OCI-LY7 (cell line): Measurements from ENCODE around the gene SBNO1. TPM values are rescaled to one million over a fixed set of nuclear protein-coding genes. Genes with fewer than 3 reads are reported as not detected.

Experiments used
- BruUV-seq: library from RNA; stranded (reverse); fragments of 400-500 nt; replicated peaks from 2 replicates; lab custom pipeline; 2021; lab: Mats Ljungman, UMichigan
- CTCF ChIA-PET: fragments of 300-600 bp; sonication (Branson Sonifier 250); formaldehyde crosslinking; loops from one replicate; lab custom pipeline; 2022; ENCODE audit warnings: antibody characterized with exemption; ENCODE audit not compliant: unreplicated experiment; lab: Charles Lee
- POLR2A ChIA-PET: fragments of 300-600 bp; sonication (Branson Sonifier 250); formaldehyde crosslinking; loops from one replicate; lab custom pipeline; 2022; ENCODE audit warnings: antibody characterized with exemption; lab: Charles Lee
- DNase-seq: peaks from one replicate; pipeline ENCODE4 v3.0.0-alpha.2; 2015; ENCODE audit warnings: low spot score
- H2AFZ ChIP-seq: fragments of 200-600 bp; sonication (generic), shearing (Covaris generic); 2 replicates; pipeline ENCODE4 v1.6.1; 2014; ENCODE audit warnings: mild to moderate bottlenecking, antibody characterized with exemption, low read length, moderate library complexity
- H3K27ac ChIP-seq: fragments of 200-600 bp; sonication (generic); 2 replicates; pipeline ENCODE4 v1.5.1; 2014; ENCODE audit warnings: mixed run types, low read depth, mild to moderate bottlenecking, moderate library complexity, low read length, inconsistent platforms; ENCODE audit not compliant: poor library complexity, severe bottlenecking
- H3K36me3 ChIP-seq: fragments of 200-600 bp; sonication (generic); 2 replicates; pipeline ENCODE4 v1.6.1; 2014; ENCODE audit warnings: mild to moderate bottlenecking, antibody characterized with exemption, low read length, moderate library complexity, mixed read lengths; ENCODE audit not compliant: insufficient read depth
- H3K4me1 ChIP-seq: fragments of 200-600 bp; sonication (generic); 2 replicates; pipeline ENCODE4 v1.5.1; 2014; ENCODE audit warnings: mild to moderate bottlenecking, low read length; ENCODE audit not compliant: insufficient read depth, poor library complexity, severe bottlenecking
- H3K4me2 ChIP-seq: fragments of 200-600 bp; sonication (generic); 2 replicates; pipeline ENCODE4 v1.6.1; 2014; ENCODE audit warnings: mild to moderate bottlenecking, low read length
- H3K4me3 ChIP-seq: fragments of 200-600 bp; sonication (generic); 2 replicates; pipeline ENCODE4 v1.5.1; 2014; ENCODE audit warnings: mild to moderate bottlenecking, low read depth, low read length; ENCODE audit not compliant: poor library complexity, severe bottlenecking
- H3K79me2 ChIP-seq: fragments of 200-600 bp; sonication (generic); 2 replicates; pipeline ENCODE4 v1.6.1; 2016; ENCODE audit warnings: low read depth, mild to moderate bottlenecking, low read length, moderate library complexity, mixed read lengths; ENCODE audit not compliant: insufficient read depth
- H3K9me2 ChIP-seq: fragments of 200-600 bp; sonication (generic); 2 replicates; pipeline ENCODE4 v1.6.1; 2016; ENCODE audit warnings: mild to moderate bottlenecking, low read length, mixed read lengths; ENCODE audit not compliant: insufficient read depth
- H3K9me3 ChIP-seq: fragments of 200-600 bp; sonication (generic); 2 replicates; pipeline ENCODE4 v1.6.1; 2014; ENCODE audit warnings: mild to moderate bottlenecking, mixed run types, low read length, mixed read lengths
- H4K20me1 ChIP-seq: fragments of 200-600 bp; sonication (generic); 2 replicates; pipeline ENCODE4 v1.6.1; 2014; ENCODE audit warnings: mild to moderate bottlenecking, antibody characterized with exemption, low read length, moderate library complexity, mixed read lengths; ENCODE audit not compliant: insufficient read depth
- CTCF ChIP-seq: fragments of 200-600 bp; sonication (generic); conservative IDR thresholded peaks from 2 replicates; pipeline ENCODE4 v1.5.1; 2014; ENCODE audit warnings: mild to moderate bottlenecking, antibody characterized with exemption, low read length, moderate library complexity, mixed read lengths
- EZH2phosphoT487 ChIP-seq: fragments of 200-600 bp; sonication (generic); IDR thresholded peaks from 2 replicates; pipeline ENCODE4 v1.6.1; 2018; ENCODE audit warnings: low read depth, borderline replicate concordance, mild to moderate bottlenecking, mixed run types, antibody characterized with exemption, low read length, moderate library complexity, mixed read lengths
- intact Hi-C: fragments of 100-400 bp; cut with micrococcal nuclease; formaldehyde crosslinking; loops from one replicate; pipeline ENCODE4 v1.10.0; 2022; ENCODE audit not compliant: unreplicated experiment
- total RNA-seq, 2 experiments: library from RNA; depleted of rRNA in 1 of 2; stranded (reverse); fragments of >200 nt in 1 of 2; shearing (Covaris generic) in 1 of 2; gene quantifications; 2 replicates each; pipeline ENCODE4 v1.2.3, GENCODE V29; 2014 to 2022

Gene SBNO1
- total RNA-seq, 2 experiments from 2014 or later = 23.7 to 57.3 TPM

GRCh38 chr12:123288751-123289346, 75.8 kb downstream of the SBNO1 start:
- CTCF ChIA-PET = no interaction called here

GRCh38 chr12:123286652-123287373, 77.8 kb downstream of the SBNO1 start:
- CTCF ChIA-PET = no interaction called here
- intact Hi-C loops = no loop called here
- Histone ChIP-seq H3K36me3 (peaks cover 25% of the 10 kb centered on the region), H3K4me2 (no peak overlapping the region), H3K9me2 (no peaks in the 10 kb centered on the region), H4K20me1 (no peaks in the 10 kb centered on the region), H3K9me3 (no peaks in the 10 kb centered on the region), H3K4me3 (no peak overlapping the region), H3K4me1 (no peaks in the 10 kb centered on the region), H3K27ac (no peak overlapping the region), H2AFZ (no peak overlapping the region), H3K79me2 (no peaks in the 10 kb centered on the region)
- no peak for TF ChIP-seq EZH2phosphoT487
- TF ChIP-seq CTCF = no peak
- POLR2A ChIA-PET = interaction anchor here (1.3 kb wide), 1 partner anchor 15 kb away, joined by 7 read pairs; no protein-coding TSS in a partner anchor
- BruUV-seq = no TSS peak
- DNase-seq = no peak

More at GRCh38 chr12:123288751-123289346, 75.8 kb downstream of the SBNO1 start:
- intact Hi-C loops = no loop called here
- Histone ChIP-seq H3K4me1 (no peaks in the 10 kb centered on the region), H3K36me3 (peaks cover 46% of the 10 kb centered on the region), H2AFZ (no peak overlapping the region), H3K9me3 (no peaks in the 10 kb centered on the region), H3K4me3 (no peak overlapping the region), H3K79me2 (no peaks in the 10 kb centered on the region), H4K20me1 (no peaks in the 10 kb centered on the region), H3K4me2 (no peak overlapping the region), H3K27ac (no peak overlapping the region), H3K9me2 (no peaks in the 10 kb centered on the region)
- no TSS peak for BruUV-seq
- TF ChIP-seq CTCF = no peak
- no peak for TF ChIP-seq EZH2phosphoT487
- no peak for DNase-seq
- POLR2A ChIA-PET = no interaction called here

GRCh38 chr12:123284669-123285068, 80.0 kb downstream of the SBNO1 start:
- Histone ChIP-seq H3K36me3 (peaks cover 7% of the 10 kb centered on the region; the same call in 1 of the 2 replicates), H3K4me2 (no peak overlapping the region), H3K27ac (no peak overlapping the region), H3K79me2 (no peaks in the 10 kb centered on the region), H2AFZ (no peak overlapping the region), H3K4me1 (no peaks in the 10 kb centered on the region), H3K9me2 (no peaks in the 10 kb centered on the region), H3K4me3 (no peak overlapping the region), H4K20me1 (no peaks in the 10 kb centered on the region), H3K9me3 (no peaks in the 10 kb centered on the region)
- CTCF ChIA-PET = no interaction called here
- TF ChIP-seq CTCF (no peak), EZH2phosphoT487 (no peak)
- no TSS peak for BruUV-seq
- no peak for DNase-seq
- POLR2A ChIA-PET = no interaction called here
- intact Hi-C loops = no loop called here
